Measurements from ENCODE around the gene SHE. TPM values are rescaled to one million over a fixed set of nuclear protein-coding genes. Genes with fewer than 3 reads are reported as not detected.
"Not testable (repeated sequence)": the region's sequence is repeated elsewhere in the genome, so short reads cannot be mapped to it uniquely, and the experiment has no call there.

Gene SHE
- total RNA-seq, 4 donors from 2014 or later = 5.0 to 6.9 (median 6.2) TPM

GRCh38 chr1:154492115-154492514 is 10.1 kb downstream of the SHE start:
- Histone ChIP-seq H3K27ac (peak overlapping the region in 3 of 4 donors; percentile 31 to 56 (median 44)), H3K4me1 (peaks cover 0 to 14% of the 10 kb centered on the region in 2 donors), H3K4me3 (no peak overlapping the region), H3K27me3 (no peaks in the 10 kb centered on the region), H3K9me3 (no peaks in the 10 kb centered on the region), H3K36me3 (no peaks in the 10 kb centered on the region)
- TF ChIP-seq, protein P1, sequence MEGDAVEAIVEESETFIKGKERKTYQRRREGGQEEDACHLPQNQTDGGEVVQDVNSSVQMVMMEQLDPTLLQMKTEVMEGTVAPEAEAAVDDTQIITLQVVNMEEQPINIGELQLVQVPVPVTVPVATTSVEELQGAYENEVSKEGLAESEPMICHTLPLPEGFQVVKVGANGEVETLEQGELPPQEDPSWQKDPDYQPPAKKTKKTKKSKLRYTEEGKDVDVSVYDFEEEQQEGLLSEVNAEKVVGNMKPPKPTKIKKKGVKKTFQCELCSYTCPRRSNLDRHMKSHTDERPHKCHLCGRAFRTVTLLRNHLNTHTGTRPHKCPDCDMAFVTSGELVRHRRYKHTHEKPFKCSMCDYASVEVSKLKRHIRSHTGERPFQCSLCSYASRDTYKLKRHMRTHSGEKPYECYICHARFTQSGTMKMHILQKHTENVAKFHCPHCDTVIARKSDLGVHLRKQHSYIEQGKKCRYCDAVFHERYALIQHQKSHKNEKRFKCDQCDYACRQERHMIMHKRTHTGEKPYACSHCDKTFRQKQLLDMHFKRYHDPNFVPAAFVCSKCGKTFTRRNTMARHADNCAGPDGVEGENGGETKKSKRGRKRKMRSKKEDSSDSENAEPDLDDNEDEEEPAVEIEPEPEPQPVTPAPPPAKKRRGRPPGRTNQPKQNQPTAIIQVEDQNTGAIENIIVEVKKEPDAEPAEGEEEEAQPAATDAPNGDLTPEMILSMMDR (IDR thresholded peaks at IDR 0.05 in 4 of 5, conservative IDR thresholded peaks at IDR 0.05 in 1 of 5) = no peak
- TF ChIP-seq POLR2A (IDR thresholded peaks at IDR 0.05) = no peak
- intact Hi-C loops (cut with DNase I; ENCODE audit: low total_unique reads) = no loop called here
- ATAC-seq (no peak), DNase-seq (no peak)
- in situ Hi-C loops (cut with MboI; ENCODE audit: low sequenced_read_pairs in 4 of 4) = no loop called here

DNA sequence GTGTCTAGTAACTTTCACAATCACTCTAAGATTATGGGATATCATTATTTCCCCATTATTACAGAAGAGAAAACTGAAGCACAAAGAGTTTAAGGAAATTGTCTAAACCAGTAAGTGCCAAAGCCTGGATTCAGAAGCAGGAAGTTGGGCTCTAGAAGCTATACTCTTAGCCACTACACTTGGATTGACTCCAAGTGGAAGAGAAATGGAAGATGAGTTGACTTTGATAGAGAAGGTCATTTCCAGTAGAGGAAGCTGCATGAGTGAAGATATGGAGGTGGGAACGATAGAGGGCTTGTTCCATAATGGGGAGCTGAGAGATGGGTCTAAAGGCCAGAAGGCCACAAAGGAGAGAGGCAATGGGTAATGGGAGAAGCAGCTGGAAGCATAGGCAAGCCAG is 11.9 kb downstream of the SHE start:
- Histone ChIP-seq H3K36me3 (no peaks in the 10 kb centered on the region), H3K27ac (peak overlapping the region in 3 of 4 donors; percentile 16 to 49 (median 33)), H3K4me3 (no peak overlapping the region), H3K4me1 (peaks cover 8 to 29% of the 10 kb centered on the region in 2 donors), H3K27me3 (no peaks in the 10 kb centered on the region), H3K9me3 (no peaks in the 10 kb centered on the region)
- in situ Hi-C loops (cut with MboI; ENCODE audit: low sequenced_read_pairs in 4 of 4) (no loop called here), intact Hi-C loops (cut with DNase I; ENCODE audit: low total_unique reads) (no loop called here)
- TF ChIP-seq, protein P1 (IDR thresholded peaks at IDR 0.05 in 4 of 5, conservative IDR thresholded peaks at IDR 0.05 in 1 of 5) = no peak
- no peak for TF ChIP-seq POLR2A (IDR thresholded peaks at IDR 0.05)
- DNase-seq (no peak), ATAC-seq (no peak)

DNA sequence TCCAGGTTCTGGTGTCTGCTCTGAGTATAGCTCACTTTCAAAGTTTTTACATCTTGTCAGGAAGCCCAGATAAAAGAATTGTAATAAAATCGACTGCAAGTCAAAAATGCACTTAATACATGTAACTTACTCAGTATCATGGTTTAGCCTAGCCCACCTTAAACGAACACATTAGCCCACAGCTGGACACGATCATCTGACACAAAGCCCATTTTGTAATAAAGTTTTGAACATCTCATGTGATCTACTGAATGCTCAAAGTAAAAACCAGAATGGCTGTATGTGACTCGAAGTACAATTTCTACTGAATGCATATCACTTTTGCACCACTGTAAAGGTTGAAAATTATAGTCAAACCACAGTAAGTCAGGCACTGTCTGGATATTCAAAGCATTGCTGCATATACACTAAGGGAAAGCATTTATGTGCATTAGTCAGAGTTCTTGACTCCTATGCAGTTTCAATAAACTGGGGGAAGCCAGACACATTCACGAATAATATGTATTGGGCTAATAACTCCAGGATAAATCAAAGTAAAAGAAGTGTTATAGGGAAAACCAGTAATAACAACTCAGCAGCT is 12.4 kb downstream of the SHE start:
- ATAC-seq = no peak

DNA sequence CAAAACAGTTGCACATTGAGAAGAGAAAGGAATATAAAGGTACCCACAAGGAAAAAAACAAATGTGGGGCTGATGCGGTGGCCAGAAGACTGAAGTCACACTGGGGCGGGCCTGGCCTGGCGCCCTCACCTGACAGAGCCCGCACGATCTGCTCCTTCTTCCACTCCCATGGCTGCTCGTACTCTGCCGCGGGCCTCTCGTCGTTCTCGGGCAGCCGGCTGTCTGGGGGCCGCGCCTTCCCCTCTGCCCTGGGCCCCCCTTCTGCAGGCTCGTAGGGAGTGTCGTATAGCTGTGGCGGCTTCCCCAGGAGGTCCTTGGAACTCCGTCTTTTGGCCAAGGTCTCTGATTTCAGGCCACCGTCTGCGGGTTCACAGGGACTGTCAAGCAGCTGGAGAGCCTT is 13.3 kb downstream of the SHE start:
- Histone ChIP-seq H3K27ac (peak overlapping the region in 3 of 4 donors; percentile 27 to 52 (median 45)), H3K36me3 (no peaks in the 10 kb centered on the region), H3K4me1 (peaks cover 8 to 27% of the 10 kb centered on the region in 2 donors), H3K4me3 (no peak overlapping the region), H3K27me3 (no peaks in the 10 kb centered on the region), H3K9me3 (no peaks in the 10 kb centered on the region)
- no peak for TF ChIP-seq POLR2A (IDR thresholded peaks at IDR 0.05)
- TF ChIP-seq, protein P1 (IDR thresholded peaks at IDR 0.05 in 4 of 5, conservative IDR thresholded peaks at IDR 0.05 in 1 of 5) = no peak
- intact Hi-C loops (cut with DNase I; ENCODE audit: low total_unique reads) (loop anchor here (5.0 kb wide), 1 partner anchor 33 kb away; no protein-coding TSS in a partner anchor), in situ Hi-C loops (cut with MboI; ENCODE audit: low sequenced_read_pairs in 4 of 4) (loop anchor here in 3 of 4 donors (10.0 kb wide), 1 partner anchor 56 kb away; no protein-coding TSS in a partner anchor)
- DNase-seq (no peak), ATAC-seq (no peak)

More for the DNA sequence above, 12.4 kb downstream of the SHE start:
- Histone ChIP-seq H3K9me3 (no peaks in the 10 kb centered on the region), H3K4me1 (peaks cover 8 to 25% of the 10 kb centered on the region in 2 donors), H3K4me3 (no peak overlapping the region), H3K36me3 (no peaks in the 10 kb centered on the region), H3K27me3 (no peaks in the 10 kb centered on the region), H3K27ac (peak overlapping the region in 2 of 4 donors; percentile 27 to 49)
- intact Hi-C loops (cut with DNase I; ENCODE audit: low total_unique reads) = loop anchor here (5.0 kb wide), 1 partner anchor 33 kb away; no protein-coding TSS in a partner anchor
- DNase-seq = no peak
- in situ Hi-C loops (cut with MboI; ENCODE audit: low sequenced_read_pairs in 4 of 4) = loop anchor here in 3 of 4 donors (10.0 kb wide), 1 partner anchor 55 kb away; no protein-coding TSS in a partner anchor
- TF ChIP-seq POLR2A (IDR thresholded peaks at IDR 0.05) = no peak
- TF ChIP-seq, protein P1 (IDR thresholded peaks at IDR 0.05 in 4 of 5, conservative IDR thresholded peaks at IDR 0.05 in 1 of 5) = no peak

GRCh38 chr1:154486756-154487155 is 15.5 kb downstream of the SHE start:
- Histone ChIP-seq H3K27ac (peak overlapping the region in 3 of 4 donors; percentile 34 to 64 (median 52)), H3K4me1 (peaks cover 8 to 25% of the 10 kb centered on the region in 2 donors)
- H3K27me3 ChIP-seq, H3K4me3 ChIP-seq, ATAC-seq, DNase-seq, H3K9me3 ChIP-seq, H3K36me3 ChIP-seq: not testable (repeated sequence)
- in situ Hi-C loops (cut with MboI; ENCODE audit: low sequenced_read_pairs in 4 of 4) (loop anchor here in 3 of 4 donors (10.0 kb wide), 1 partner anchor 58 kb away; no protein-coding TSS in a partner anchor), intact Hi-C loops (cut with DNase I; ENCODE audit: low total_unique reads) (loop anchor here (5.0 kb wide), 1 partner anchor 36 kb away; no protein-coding TSS in a partner anchor)

Measured in gastrocnemius medialis (tissue), 4 donors.